HL-60/S4 (cell line): ENCODE data around the gene RNF187.

ENCODE experiments used
- in situ Hi-C: fragments of 300-500 bp; cut with MboI; formaldehyde crosslinking; loops from 2 replicates; pipeline ENCODE4 v1.14.3; 2022; ENCODE audit warnings: low sequenced_read_pairs

Gene RNF187

GRCh38 chr1:228487336-228488124, at the start of gene RNF187:
Gene RNF187, plus strand, starts transcription at chr1:228487382.
- in situ Hi-C loops, result no loop called here

- in situ Hi-C loops, result no loop called here
These were observed 49.7 kb upstream of the RNF187 start for GRCh38 chr1:228437424-228437962.

- in situ Hi-C loops, result no loop called here
These were observed 48.9 kb upstream of the RNF187 start for GRCh38 chr1:228438266-228438665.

GRCh38 chr1:228440761-228441500, 46.3 kb upstream of the RNF187 start:
- in situ Hi-C loops, result no loop called here

- in situ Hi-C loops, result no loop called here
These were observed 43.8 kb upstream of the RNF187 start for GRCh38 chr1:228443395-228443794.

- in situ Hi-C loops, result no loop called here
These were observed 41.7 kb upstream of the RNF187 start for GRCh38 chr1:228445490-228445842.

- in situ Hi-C loops, result no loop called here
These were observed 41.1 kb upstream of the RNF187 start for GRCh38 chr1:228445843-228446650.

- in situ Hi-C loops, result no loop called here
These were observed 40.3 kb upstream of the RNF187 start for GRCh38 chr1:228446852-228447251.

- in situ Hi-C loops, result no loop called here
These were observed 38.8 kb upstream of the RNF187 start for GRCh38 chr1:228448372-228448771.

GRCh38 chr1:228450200-228450599, 37.0 kb upstream of the RNF187 start:
- in situ Hi-C loops, result no loop called here

GRCh38 chr1:228452194-228453021, 34.8 kb upstream of the RNF187 start:
- in situ Hi-C loops, result no loop called here

GRCh38 chr1:228453022-228453560, 34.1 kb upstream of the RNF187 start:
- in situ Hi-C loops, result no loop called here

GRCh38 chr1:228453614-228454013, 33.6 kb upstream of the RNF187 start:
- in situ Hi-C loops, result no loop called here

GRCh38 chr1:228454238-228454637, 32.9 kb upstream of the RNF187 start:
- in situ Hi-C loops, result no loop called here

- in situ Hi-C loops, result no loop called here
These were observed 31.5 kb upstream of the RNF187 start for GRCh38 chr1:228455715-228456114.

GRCh38 chr1:228456252-228457016, 30.7 kb upstream of the RNF187 start:
- in situ Hi-C loops, result no loop called here

GRCh38 chr1:228457017-228457395, 30.2 kb upstream of the RNF187 start:
- in situ Hi-C loops, result no loop called here

- in situ Hi-C loops, result no loop called here
These were observed 29.6 kb upstream of the RNF187 start for GRCh38 chr1:228457396-228458176.
